ENCODE data around the gene MIEN1.
"Not testable (repeated sequence)": the region's sequence is repeated elsewhere in the genome, so short reads cannot be mapped to it uniquely, and the experiment has no call there.

The MIEN1 gene

DNA sequence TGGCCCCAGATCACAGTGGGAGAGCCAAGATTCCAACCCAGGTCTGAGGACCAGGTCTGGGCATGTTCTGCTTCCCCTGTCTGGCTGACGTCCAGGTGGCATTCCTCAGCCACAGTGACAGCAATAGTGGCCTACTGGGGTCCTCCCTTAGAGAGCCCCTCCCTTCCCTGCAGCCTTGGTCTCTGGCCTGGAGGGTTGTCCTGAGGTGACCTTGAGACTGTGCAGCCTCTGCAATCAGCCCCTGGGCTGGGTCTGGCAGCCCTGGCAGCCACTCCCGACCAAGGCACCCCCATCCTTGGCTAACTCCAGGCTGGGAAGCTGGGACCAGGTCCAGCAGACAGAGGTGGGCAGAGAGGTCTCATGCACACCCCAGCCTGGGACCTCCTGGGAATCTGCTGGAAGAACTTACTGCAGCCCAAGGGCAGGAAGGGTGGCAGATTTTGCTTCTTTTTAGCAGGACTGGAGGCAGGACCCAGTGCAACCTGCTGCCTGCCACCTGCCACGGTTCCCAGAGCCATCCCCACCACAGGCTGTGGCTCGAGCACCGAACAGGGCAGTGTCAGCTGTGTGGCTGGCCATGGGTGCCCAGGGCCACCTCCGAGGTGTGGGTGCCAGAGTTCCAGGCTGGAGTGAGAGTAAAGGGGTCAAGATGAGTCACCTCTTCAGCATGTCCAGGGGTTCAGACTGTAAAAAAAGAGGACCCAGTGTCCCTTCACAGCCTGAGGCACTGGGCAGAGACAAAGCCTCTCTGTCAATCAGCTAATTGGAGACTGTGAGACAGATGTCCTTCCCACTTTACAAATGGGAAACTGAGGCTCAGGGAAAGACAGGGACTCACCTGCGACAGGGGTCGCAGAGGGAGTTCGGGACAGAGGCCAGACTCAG, 20.0 kb upstream of the MIEN1 start:
- no peak for TF ChIP-seq CTCF (IDR thresholded peaks at IDR 0.05; ENCODE audit: extremely low read depth, missing control alignments)
- no peak for DNase-seq (ENCODE audit: low spot score)

DNA sequence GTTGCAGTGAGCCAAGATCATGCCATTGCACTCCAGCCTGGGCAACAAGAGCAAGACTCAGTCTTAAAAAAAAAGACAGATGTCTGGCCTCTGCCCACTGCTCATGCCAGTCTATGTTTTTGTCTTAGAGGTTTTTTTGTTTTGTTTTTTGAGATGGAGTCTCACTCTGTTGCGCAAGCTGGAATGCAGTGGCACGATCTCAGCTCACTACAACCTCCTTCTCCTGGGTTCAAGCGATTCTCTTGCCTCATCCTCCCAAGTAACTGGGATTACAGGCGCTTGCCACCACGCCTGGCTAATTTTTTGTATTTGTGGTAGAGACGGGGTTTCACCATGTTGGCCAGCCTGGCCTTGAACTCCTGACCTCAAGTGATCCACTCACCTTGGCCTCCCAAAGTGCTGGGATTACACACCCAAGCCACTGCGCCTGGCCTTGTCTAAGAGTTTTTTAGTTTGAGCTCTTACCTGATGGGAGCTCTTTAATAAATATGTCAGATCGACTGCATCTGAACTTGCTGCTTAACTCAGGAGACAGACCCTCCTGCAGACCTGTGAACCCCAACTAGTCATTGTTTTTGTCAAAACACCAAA, 18.2 kb upstream of the MIEN1 start:
- not testable (repeated sequence) for DNase-seq (ENCODE audit: low spot score)

DNA sequence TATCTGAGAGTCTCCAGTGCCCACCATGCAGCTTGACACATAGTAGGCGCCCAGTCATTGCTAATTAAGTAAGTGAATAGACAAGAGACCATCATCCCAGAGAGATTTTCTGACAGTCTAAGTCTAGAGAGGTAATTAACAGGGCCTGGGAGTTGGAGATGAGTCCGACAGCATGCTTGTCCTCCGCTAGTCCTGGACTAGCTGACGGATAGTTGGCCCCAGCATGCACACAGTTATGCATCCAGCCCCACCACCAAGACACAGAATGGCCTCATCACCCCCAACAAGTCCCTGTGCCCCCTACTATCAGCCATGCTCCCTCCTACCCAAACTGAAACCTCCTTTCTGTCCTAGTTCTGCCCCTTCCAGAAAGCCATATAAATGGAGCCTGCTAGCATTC, 17.4 kb upstream of the MIEN1 start:
- no peak for TF ChIP-seq CTCF (IDR thresholded peaks at IDR 0.05; ENCODE audit: extremely low read depth, missing control alignments)
- DNase-seq (ENCODE audit: low spot score), result no peak

- TF ChIP-seq CTCF (IDR thresholded peaks at IDR 0.05; ENCODE audit: extremely low read depth, missing control alignments), result no peak
- no peak for DNase-seq (ENCODE audit: low spot score)
Measured at GRCh38 chr17:39746145-39746461, 15.8 kb upstream of the MIEN1 start.

DNA sequence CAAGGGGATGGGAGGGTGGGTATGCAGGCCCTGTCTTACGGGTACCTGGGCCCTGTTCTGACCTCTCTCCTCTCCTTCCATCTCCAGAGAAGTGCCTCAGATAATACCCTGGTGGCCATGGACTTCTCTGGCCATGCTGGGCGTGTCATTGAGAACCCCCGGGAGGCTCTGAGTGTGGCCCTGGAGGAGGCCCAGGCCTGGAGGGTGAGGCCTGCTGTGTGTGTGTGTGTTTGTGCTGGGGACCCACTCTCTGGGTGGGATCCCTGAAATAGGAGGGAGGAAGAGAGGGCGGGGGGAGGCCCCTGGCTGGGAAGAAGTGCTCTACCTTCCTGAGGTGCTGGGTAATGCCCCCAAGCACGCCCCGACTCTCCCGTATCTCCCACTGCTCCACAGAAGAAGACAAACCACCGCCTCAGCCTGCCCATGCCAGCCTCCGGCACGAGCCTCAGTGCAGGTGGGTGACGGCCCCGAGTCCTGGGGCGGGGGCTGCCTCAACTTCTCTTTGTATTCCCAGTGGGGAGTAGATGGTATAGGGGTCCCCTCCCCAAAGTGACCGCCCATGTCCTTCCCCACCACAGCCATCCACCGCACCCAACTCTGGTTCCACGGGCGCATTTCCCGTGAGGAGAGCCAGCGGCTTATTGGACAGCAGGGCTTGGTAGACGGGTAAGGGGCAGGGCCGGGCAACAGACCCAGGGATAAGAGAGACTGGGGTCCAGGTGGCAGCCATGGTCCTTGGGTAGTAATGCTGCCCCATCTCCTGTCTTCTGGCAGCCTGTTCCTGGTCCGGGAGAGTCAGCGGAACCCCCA, 15.2 kb upstream of the MIEN1 start:
- no peak for TF ChIP-seq CTCF (IDR thresholded peaks at IDR 0.05; ENCODE audit: extremely low read depth, missing control alignments)
- no peak for DNase-seq (ENCODE audit: low spot score)

- no peak for DNase-seq (ENCODE audit: low spot score)
- no peak for TF ChIP-seq CTCF (IDR thresholded peaks at IDR 0.05; ENCODE audit: extremely low read depth, missing control alignments)
Measured at GRCh38 chr17:39744836-39745215, 14.5 kb upstream of the MIEN1 start.

DNA sequence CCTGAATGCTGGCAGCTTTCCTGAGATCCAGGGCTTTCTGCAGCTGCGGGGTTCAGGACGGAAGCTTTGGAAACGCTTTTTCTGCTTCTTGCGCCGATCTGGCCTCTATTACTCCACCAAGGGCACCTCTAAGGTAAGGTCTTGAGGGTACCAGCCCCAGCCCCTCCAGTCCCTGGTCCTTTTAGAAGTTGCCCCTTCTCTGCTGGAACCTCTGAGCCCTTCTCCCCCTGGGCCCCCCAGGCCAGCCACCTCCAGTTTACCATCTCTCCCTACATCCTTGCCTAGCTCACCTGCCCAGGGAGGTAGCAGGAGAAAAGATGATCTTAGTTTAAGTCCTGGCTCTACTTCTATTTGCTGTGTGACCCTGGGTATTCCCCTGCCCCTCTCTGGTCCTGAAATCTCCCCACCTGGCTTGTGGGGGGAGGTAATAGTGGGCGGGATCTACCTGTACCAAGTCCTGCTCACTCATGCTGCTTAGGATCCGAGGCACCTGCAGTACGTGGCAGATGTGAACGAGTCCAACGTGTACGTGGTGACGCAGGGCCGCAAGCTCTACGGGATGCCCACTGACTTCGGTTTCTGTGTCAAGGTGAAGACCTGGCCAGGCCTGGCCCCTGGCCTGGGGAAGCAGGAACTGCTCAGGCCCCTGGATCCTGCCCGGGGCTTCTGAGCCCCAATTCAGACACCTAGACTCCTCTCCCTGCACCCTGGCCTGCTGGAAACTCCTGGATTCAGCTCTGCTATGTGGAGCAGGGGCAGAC, 13.9 kb upstream of the MIEN1 start:
- DNase-seq (ENCODE audit: low spot score), result no peak
- TF ChIP-seq CTCF (IDR thresholded peaks at IDR 0.05; ENCODE audit: extremely low read depth, missing control alignments), result no peak

Data from GM20000 (cell line).